K562 (cell line): ENCODE results near the gene OLAH. TPM values are rescaled to one million over a fixed set of nuclear protein-coding genes. Genes with fewer than 3 reads are reported as not detected.

Experiments
- CHCHD3 ChIP-seq: fragments of 250-450 bp; sonication (Bioruptor Pico); IDR thresholded peaks from 2 replicates; pipeline ENCODE4 v2.1.2; 2022; ENCODE audit warnings: mild to moderate bottlenecking
- FOXP4 ChIP-seq: sonication (generic); formaldehyde crosslinking; IDR thresholded peaks from 2 replicates; pipeline ENCODE4 v1.8.0; 2022; ENCODE audit warnings: mild to moderate bottlenecking, missing genetic modification reagents, borderline replicate concordance
- GTF2E2 ChIP-seq: fragments of 200-800 bp; sonication (Bioruptor generic); IDR thresholded peaks from 2 replicates; pipeline ENCODE4 v1.6.1; 2016; ENCODE audit warnings: missing genetic modification characterization, missing compliant biosample characterization
- HDAC3 ChIP-seq: fragments of 450-650 bp; IDR thresholded peaks from 2 replicates; pipeline ENCODE4 v1.6.1; 2018; ENCODE audit warnings: borderline replicate concordance, mild to moderate bottlenecking, moderate library complexity; ENCODE audit not compliant: partially characterized antibody
- IFI16 ChIP-seq: fragments of 250-450 bp; sonication (Bioruptor Pico); IDR thresholded peaks from 2 replicates; pipeline ENCODE4 v2.1.2; 2022; ENCODE audit warnings: mild to moderate bottlenecking, inconsistent platforms
- IRF2 ChIP-seq: sonication (generic); formaldehyde crosslinking; IDR thresholded peaks from 2 replicates; pipeline ENCODE4 v1.8.1; 2022; ENCODE audit warnings: mild to moderate bottlenecking, missing genetic modification reagents
- KLF13 ChIP-seq: fragments of 450-650 bp; IDR thresholded peaks from 2 replicates; pipeline ENCODE4 v1.6.1; 2016; ENCODE audit warnings: missing genetic modification characterization, low read depth, mild to moderate bottlenecking, missing compliant biosample characterization, moderate library complexity, borderline replicate concordance
- LEF1 ChIP-seq: fragments of 450-650 bp; IDR thresholded peaks from 2 replicates; pipeline ENCODE4 v1.6.1; 2016; ENCODE audit warnings: mild to moderate bottlenecking
- MECOM ChIP-seq: fragments of 250-450 bp; sonication (Bioruptor Pico); IDR thresholded peaks from 2 replicates; pipeline ENCODE4 v1.8.0; 2022; ENCODE audit warnings: inconsistent platforms
- PRMT5 ChIP-seq: sonication (generic); formaldehyde crosslinking; IDR thresholded peaks from 2 replicates; pipeline ENCODE4 v1.5.0; 2020; ENCODE audit warnings: missing genetic modification reagents
- RBM25 ChIP-seq: fragments of 200-400 bp; formaldehyde crosslinking; IDR thresholded peaks from 2 replicates; pipeline ENCODE4 v1.6.1; 2018; ENCODE audit warnings: low read length, low read depth, moderate library complexity; ENCODE audit not compliant: severe bottlenecking
- TEAD1 ChIP-seq, 2 experiments: fragments of 450-650 bp in 1 of 2; sonication (generic) in 1 of 2; formaldehyde crosslinking; IDR thresholded peaks; 2 replicates each; pipeline versions ENCODE4 v1.4.0 to v1.8.0; 2020 to 2022; ENCODE audit warnings: mild to moderate bottlenecking in 2 of 2, missing genetic modification reagents in 1 of 2
- ZBTB7A ChIP-seq: IDR thresholded peaks from 2 replicates; pipeline ENCODE4 v1.6.1; 2011; ENCODE audit warnings: low read depth, mild to moderate bottlenecking, low read length, moderate library complexity, borderline replicate concordance; ENCODE audit not compliant: control insufficient read depth
- ZNF197 ChIP-seq: fragments of 200-800 bp; sonication (Bioruptor generic); IDR thresholded peaks from 2 replicates; pipeline ENCODE4 v1.6.1; 2016; ENCODE audit warnings: low read depth, missing genetic modification characterization, missing compliant biosample characterization
- ZNF408 ChIP-seq: fragments of 250-450 bp; sonication (Bioruptor Pico); IDR thresholded peaks from 2 replicates; pipeline ENCODE4 v1.4.0; 2020; ENCODE audit warnings: low read depth, mild to moderate bottlenecking, moderate library complexity
- ZNF444 ChIP-seq: fragments of 250-450 bp; sonication (Bioruptor Pico); IDR thresholded peaks from 2 replicates; pipeline ENCODE4 v1.4.0; 2020; ENCODE audit warnings: mild to moderate bottlenecking, moderate library complexity
- ZNF778 ChIP-seq: fragments of 450-650 bp; formaldehyde crosslinking; IDR thresholded peaks from 2 replicates; pipeline ENCODE4 v1.4.0; 2020; ENCODE audit warnings: mild to moderate bottlenecking, moderate library complexity
- polyA plus RNA-seq, 8 experiments: library from polyadenylated mRNA; depleted of rRNA in 4 of 8; stranded (reverse) in 5 of 8; unstranded in 3 of 8; fragments of >200 nt; fragmentation: Nextera tagmentation in 2 of 8; fragmentation: Illumina TruSeq in 1 of 8; extraction: Ambion mirVana in 2 of 8; extraction: Trizol in 1 of 8; gene quantifications; 2 replicates each; pipeline versions ENCODE4 v1.2.1 to v1.2.3, GENCODE V29; 2011 to 2014; ENCODE audit warnings: inconsistent platforms in 1 of 8, missing spikeins in 1 of 8
- total RNA-seq, 7 experiments: library from RNA; depleted of rRNA in 6 of 7; stranded (reverse); fragments of >200 nt in 6 of 7; fragmentation: Illumina TruSeq in 2 of 7; extraction: Trizol in 2 of 7; gene quantifications; 2 replicates each; pipeline versions ENCODE4 v1.2.1 to v1.2.3, GENCODE V29; 2011 to 2021; ENCODE audit warnings: low replicate concordance in 1 of 7
- TF ChIP-seq, protein P1 (sequence below): sonication (generic); formaldehyde crosslinking; IDR thresholded peaks from 2 replicates; pipeline ENCODE4 v1.8.0; 2022; ENCODE audit warnings: mild to moderate bottlenecking, low read depth, missing genetic modification reagents
- TF ChIP-seq, protein P2 (sequence below), 3 experiments: fragments of 200-800 bp in 1 of 3; fragments of 250-450 bp in 1 of 3; fragments of 450-650 bp in 1 of 3; sonication (Bioruptor Pico) in 1 of 3; sonication (Bioruptor generic) in 1 of 3; formaldehyde crosslinking in 1 of 3; IDR thresholded peaks; 2 replicates each; pipeline versions ENCODE4 v1.6.1 to v1.8.0; 2016 to 2022; ENCODE audit warnings: mild to moderate bottlenecking in 2 of 3, missing genetic modification characterization in 2 of 3, missing compliant biosample characterization in 1 of 3, moderate library complexity in 1 of 3

Gene OLAH
- total and polyA plus RNA-seq, 9 of the 15 experiments (the other 6 are each of a cell fraction or from before 2014, with no cell fraction given), result 0.11 to 0.45 (median 0.18) TPM; not detected in 3

GRCh38 chr10:15035385-15036301, 8.1 kb upstream of the OLAH start (continued):
- 0 out of 4 replicates have a peak, but pooled peaks of 1 of the 2 experiments have one; percentile 25 for TF ChIP-seq TEAD1 (CRISPR knock-in tag; IDR thresholded peaks at IDR 0.05)
- peak; percentile 43 for TF ChIP-seq RBM25
- TF ChIP-seq LEF1, result peak; percentile 30; the same call in 1 of the 2 replicates
- TF ChIP-seq CHCHD3 (CRISPR knock-in tag), result no peak
- TF ChIP-seq KLF13 (tag), result peak; percentile 87; the same call in 1 of the 2 replicates
- TF ChIP-seq, protein P1, sequence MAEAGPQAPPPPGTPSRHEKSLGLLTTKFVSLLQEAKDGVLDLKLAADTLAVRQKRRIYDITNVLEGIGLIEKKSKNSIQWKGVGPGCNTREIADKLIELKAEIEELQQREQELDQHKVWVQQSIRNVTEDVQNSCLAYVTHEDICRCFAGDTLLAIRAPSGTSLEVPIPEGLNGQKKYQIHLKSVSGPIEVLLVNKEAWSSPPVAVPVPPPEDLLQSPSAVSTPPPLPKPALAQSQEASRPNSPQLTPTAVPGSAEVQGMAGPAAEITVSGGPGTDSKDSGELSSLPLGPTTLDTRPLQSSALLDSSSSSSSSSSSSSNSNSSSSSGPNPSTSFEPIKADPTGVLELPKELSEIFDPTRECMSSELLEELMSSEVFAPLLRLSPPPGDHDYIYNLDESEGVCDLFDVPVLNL (CRISPR knock-in tag), result no peak
- no peak for TF ChIP-seq IFI16 (CRISPR knock-in tag)
- TF ChIP-seq FOXP4, result no peak
- no peak for TF ChIP-seq ZNF408 (CRISPR knock-in tag)
- no peak for TF ChIP-seq ZNF778
- TF ChIP-seq ZNF197 (CRISPR knock-in tag), result 0 out of 2 replicates have a peak, but pooled peaks have one; percentile 36
- no peak for TF ChIP-seq ZBTB7A
- TF ChIP-seq HDAC3, result no peak
- TF ChIP-seq ZNF444 (CRISPR knock-in tag), result no peak
- no peak for TF ChIP-seq MECOM (CRISPR knock-in tag)
- no peak for TF ChIP-seq GTF2E2 (tag)
- TF ChIP-seq PRMT5 (CRISPR knock-in tag), result no peak
- no peak for TF ChIP-seq IRF2 (CRISPR knock-in tag)
- TF ChIP-seq, protein P2, sequence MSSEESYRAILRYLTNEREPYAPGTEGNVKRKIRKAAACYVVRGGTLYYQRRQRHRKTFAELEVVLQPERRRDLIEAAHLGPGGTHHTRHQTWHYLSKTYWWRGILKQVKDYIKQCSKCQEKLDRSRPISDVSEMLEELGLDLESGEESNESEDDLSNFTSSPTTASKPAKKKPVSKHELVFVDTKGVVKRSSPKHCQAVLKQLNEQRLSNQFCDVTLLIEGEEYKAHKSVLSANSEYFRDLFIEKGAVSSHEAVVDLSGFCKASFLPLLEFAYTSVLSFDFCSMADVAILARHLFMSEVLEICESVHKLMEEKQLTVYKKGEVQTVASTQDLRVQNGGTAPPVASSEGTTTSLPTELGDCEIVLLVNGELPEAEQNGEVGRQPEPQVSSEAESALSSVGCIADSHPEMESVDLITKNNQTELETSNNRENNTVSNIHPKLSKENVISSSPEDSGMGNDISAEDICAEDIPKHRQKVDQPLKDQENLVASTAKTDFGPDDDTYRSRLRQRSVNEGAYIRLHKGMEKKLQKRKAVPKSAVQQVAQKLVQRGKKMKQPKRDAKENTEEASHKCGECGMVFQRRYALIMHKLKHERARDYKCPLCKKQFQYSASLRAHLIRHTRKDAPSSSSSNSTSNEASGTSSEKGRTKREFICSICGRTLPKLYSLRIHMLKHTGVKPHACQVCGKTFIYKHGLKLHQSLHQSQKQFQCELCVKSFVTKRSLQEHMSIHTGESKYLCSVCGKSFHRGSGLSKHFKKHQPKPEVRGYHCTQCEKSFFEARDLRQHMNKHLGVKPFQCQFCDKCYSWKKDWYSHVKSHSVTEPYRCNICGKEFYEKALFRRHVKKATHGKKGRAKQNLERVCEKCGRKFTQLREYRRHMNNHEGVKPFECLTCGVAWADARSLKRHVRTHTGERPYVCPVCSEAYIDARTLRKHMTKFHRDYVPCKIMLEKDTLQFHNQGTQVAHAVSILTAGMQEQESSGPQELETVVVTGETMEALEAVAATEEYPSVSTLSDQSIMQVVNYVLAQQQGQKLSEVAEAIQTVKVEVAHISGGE (CRISPR knock-in tag; IDR thresholded peaks at IDR 0.05), result no peak
